ENCODE measurements around the gene REC114.
"Not testable (repeated sequence)": the region's sequence is repeated elsewhere in the genome, so short reads cannot be mapped to it uniquely, and the experiment has no call there.

The REC114 gene

GRCh38 chr15:73442968-73443367 lies at the start of gene REC114:
Gene REC114 (plus strand): TSS chr15:73443164. CDS start chr15:73443186, 22 bp downstream.
- in situ Hi-C loops (cut with MboI; ENCODE audit: low sequenced_read_pairs) = no loop called here

GRCh38 chr15:73393336-73393735 lies 49.6 kb upstream of the REC114 start:
- in situ Hi-C loops (cut with MboI; ENCODE audit: low sequenced_read_pairs) = no loop called here

- in situ Hi-C loops (cut with MboI; ENCODE audit: low sequenced_read_pairs) = no loop called here
Measured at GRCh38 chr15:73394782-73395181, 48.2 kb upstream of the REC114 start.

- in situ Hi-C loops (cut with MboI; ENCODE audit: low sequenced_read_pairs) = no loop called here
Measured at GRCh38 chr15:73395671-73396070, 47.3 kb upstream of the REC114 start.

- in situ Hi-C loops (cut with MboI; ENCODE audit: low sequenced_read_pairs) = no loop called here
Measured at GRCh38 chr15:73397461-73397860, 45.5 kb upstream of the REC114 start.

GRCh38 chr15:73398861-73399260 lies 44.1 kb upstream of the REC114 start:
- in situ Hi-C loops (cut with MboI; ENCODE audit: low sequenced_read_pairs) = no loop called here

GRCh38 chr15:73400222-73400621 lies 42.7 kb upstream of the REC114 start:
- in situ Hi-C loops (cut with MboI; ENCODE audit: low sequenced_read_pairs) = not testable (repeated sequence)

GRCh38 chr15:73403171-73403570 lies 39.8 kb upstream of the REC114 start:
- in situ Hi-C loops (cut with MboI; ENCODE audit: low sequenced_read_pairs) = no loop called here

GRCh38 chr15:73414876-73415275 lies 28.1 kb upstream of the REC114 start:
- in situ Hi-C loops (cut with MboI; ENCODE audit: low sequenced_read_pairs) = no loop called here

- in situ Hi-C loops (cut with MboI; ENCODE audit: low sequenced_read_pairs) = no loop called here
Measured at GRCh38 chr15:73424506-73424905, 18.5 kb upstream of the REC114 start.

GRCh38 chr15:73425510-73425909 lies 17.5 kb upstream of the REC114 start:
- in situ Hi-C loops (cut with MboI; ENCODE audit: low sequenced_read_pairs) = no loop called here

- in situ Hi-C loops (cut with MboI; ENCODE audit: low sequenced_read_pairs) = no loop called here
Measured at GRCh38 chr15:73426323-73426994, 16.5 kb upstream of the REC114 start.

- in situ Hi-C loops (cut with MboI; ENCODE audit: low sequenced_read_pairs) = not testable (repeated sequence)
Measured at GRCh38 chr15:73431329-73431728, 11.6 kb upstream of the REC114 start.

- in situ Hi-C loops (cut with MboI; ENCODE audit: low sequenced_read_pairs) = no loop called here
Measured at GRCh38 chr15:73433873-73434272, 9.1 kb upstream of the REC114 start.

- in situ Hi-C loops (cut with MboI; ENCODE audit: low sequenced_read_pairs) = no loop called here
Measured at GRCh38 chr15:73436613-73437012, 6.4 kb upstream of the REC114 start.

GRCh38 chr15:73437543-73438109 lies 5.3 kb upstream of the REC114 start:
- in situ Hi-C loops (cut with MboI; ENCODE audit: low sequenced_read_pairs) = no loop called here

GRCh38 chr15:73438651-73439050 lies 4.3 kb upstream of the REC114 start:
- in situ Hi-C loops (cut with MboI; ENCODE audit: low sequenced_read_pairs) = no loop called here

- in situ Hi-C loops (cut with MboI; ENCODE audit: low sequenced_read_pairs) = no loop called here
Measured at GRCh38 chr15:73440571-73440970, 2.4 kb upstream of the REC114 start.

GRCh38 chr15:73442421-73442820 lies 543 bp upstream of the REC114 start:
- in situ Hi-C loops (cut with MboI; ENCODE audit: low sequenced_read_pairs) = no loop called here

GRCh38 chr15:73447471-73447870 lies 4.5 kb downstream of the REC114 start:
- in situ Hi-C loops (cut with MboI; ENCODE audit: low sequenced_read_pairs) = not testable (repeated sequence)

GRCh38 chr15:73448158-73448758 lies 5.3 kb downstream of the REC114 start:
- in situ Hi-C loops (cut with MboI; ENCODE audit: low sequenced_read_pairs) = not testable (repeated sequence)

GRCh38 chr15:73449980-73450379 lies 7.0 kb downstream of the REC114 start:
- in situ Hi-C loops (cut with MboI; ENCODE audit: low sequenced_read_pairs) = not testable (repeated sequence)
